H1 (cell line): ENCODE measurements around the gene UNC93A. TPM values are rescaled to one million over a fixed set of nuclear protein-coding genes. Genes with fewer than 3 reads are reported as not detected.
A peak's percentile ranks its signal among the peaks of the same experiment; 100 is the strongest.

Experiments
- CTCF ChIA-PET: fragments of 300-600 bp; sonication (Branson Sonifier 250); formaldehyde crosslinking; loops from one replicate; lab custom pipeline; 2021; ENCODE audit not compliant: partially characterized antibody; lab: Charles Lee
- POLR2A ChIA-PET: fragments of 300-600 bp; sonication (Branson Sonifier 250); formaldehyde crosslinking; loops from one replicate; lab custom pipeline; 2021; ENCODE audit warnings: inconsistent platforms; ENCODE audit not compliant: partially characterized antibody; lab: Charles Lee
- DNase-seq, 2 experiments: peaks; one replicate each; pipeline versions ENCODE4 v3.0.0 to v3.0.0-alpha.2; 2010 to 2022; ENCODE audit warnings: low spot score in 2 of 2, low read depth in 1 of 2, mixed read lengths in 1 of 2
- FAIRE-seq: peaks from 2 replicates; lab custom pipeline; 2011; peaks lifted over from hg19 to GRCh38; lab: Jason Lieb, UNC
- H2AFZ ChIP-seq: 2 replicates; pipeline ENCODE4 v1.8.1; 2012; ENCODE audit warnings: low read length, inconsistent platforms
- H2AK5ac ChIP-seq: 2 replicates; pipeline ENCODE4 v1.6.1; 2013; ENCODE audit warnings: low read depth, low read length
- H2BK120ac ChIP-seq: replicated peaks from 2 replicates; pipeline ENCODE3; 2013; ENCODE audit warnings: low read depth, low read length, inconsistent platforms
- H2BK12ac ChIP-seq: 2 replicates; pipeline ENCODE4 v1.6.1; 2013; ENCODE audit warnings: low read depth, low read length
- H2BK15ac ChIP-seq: 2 replicates; pipeline ENCODE4 v1.6.1; 2013; ENCODE audit warnings: low read length
- H2BK20ac ChIP-seq: 2 replicates; pipeline ENCODE4 v1.6.1; 2013; ENCODE audit warnings: low read length
- H2BK5ac ChIP-seq: 2 replicates; pipeline ENCODE4 v1.6.1; 2013; ENCODE audit warnings: low read depth, low read length
- H3K14ac ChIP-seq: 2 replicates; pipeline ENCODE4 v1.6.1; 2013; ENCODE audit warnings: inconsistent platforms; ENCODE audit not compliant: insufficient read length
- H3K18ac ChIP-seq: 2 replicates; pipeline ENCODE4 v1.6.1; 2013; ENCODE audit warnings: low read length; ENCODE audit errors: extremely low read depth
- H3K23ac ChIP-seq: 2 replicates; pipeline ENCODE4 v1.6.1; 2013; ENCODE audit warnings: inconsistent platforms; ENCODE audit not compliant: insufficient read length
- H3K23me2 ChIP-seq: 2 replicates; pipeline ENCODE4 v1.6.1; 2013; ENCODE audit warnings: low read depth, low read length
- H3K27ac ChIP-seq: 2 replicates; pipeline ENCODE4 v1.6.1; 2011; ENCODE audit warnings: low read depth, low read length, inconsistent platforms
- H3K27me3 ChIP-seq, 4 experiments: replicated peaks in 1 of 4; 1 replicate in 1 of 4; 2 replicates in 3 of 4; pipeline versions ENCODE4 v1.6.1 to v1.8.1; 2011 to 2013; ENCODE audit warnings: low read length in 3 of 4, mild to moderate bottlenecking in 3 of 4, inconsistent platforms in 2 of 4, mixed read lengths in 2 of 4, moderate library complexity in 1 of 4; ENCODE audit not compliant: control insufficient read depth in 3 of 4, insufficient read depth in 3 of 4; ENCODE audit errors: extremely low read depth in 1 of 4
- H3K36me3 ChIP-seq, 4 experiments: 2 replicates each; pipeline versions ENCODE4 v1.6.1 to v1.8.1; 2011 to 2013; ENCODE audit warnings: mild to moderate bottlenecking in 4 of 4, low read length in 3 of 4, moderate library complexity in 2 of 4, control low read depth in 1 of 4, inconsistent platforms in 1 of 4; ENCODE audit not compliant: insufficient read depth in 4 of 4, control insufficient read depth in 2 of 4
- H3K4ac ChIP-seq: replicated peaks from 2 replicates; pipeline ENCODE3; 2013; ENCODE audit warnings: low read length, low read depth, mixed read lengths, inconsistent platforms; ENCODE audit not compliant: insufficient read length
- H3K4me1 ChIP-seq, 4 experiments: replicated peaks in 1 of 4; 1 replicate in 1 of 4; 2 replicates in 3 of 4; pipeline versions ENCODE4 v1.6.1 to v1.8.1; 2011 to 2013; ENCODE audit warnings: low read length in 3 of 4, inconsistent platforms in 2 of 4, mixed read lengths in 1 of 4; ENCODE audit not compliant: insufficient read depth in 4 of 4, control insufficient read depth in 3 of 4
- H3K4me2 ChIP-seq, 2 experiments: 2 replicates each; pipeline versions ENCODE4 v1.6.1 to v1.8.1; 2011 to 2013; ENCODE audit warnings: low read depth in 2 of 2, low read length in 2 of 2, control low read depth in 1 of 2, inconsistent platforms in 1 of 2, mild to moderate bottlenecking in 1 of 2; ENCODE audit not compliant: insufficient read depth in 1 of 2
- H3K4me3 ChIP-seq, 4 experiments: fragments of 200-600, 300-600 bp in 1 of 4; sonication (generic), shearing (Covaris generic), sonication (Bioruptor Twin) in 1 of 4; 2 replicates each; pipeline versions ENCODE4 v1.5.1 to v1.8.1; 2011 to 2016; ENCODE audit warnings: low read length in 4 of 4, low read depth in 3 of 4, control low read depth in 2 of 4, inconsistent platforms in 2 of 4, mild to moderate bottlenecking in 2 of 4, mixed read lengths in 1 of 4, moderate library complexity in 1 of 4; ENCODE audit not compliant: insufficient read depth in 2 of 4; ENCODE audit errors: extremely low read depth in 1 of 4
- H3K56ac ChIP-seq: replicated peaks from 2 replicates; pipeline ENCODE3; 2013; ENCODE audit warnings: low read depth, mild to moderate bottlenecking, mixed read lengths, low read length, inconsistent platforms; ENCODE audit not compliant: insufficient read length
- H3K79me1 ChIP-seq: 2 replicates; pipeline ENCODE4 v1.6.1; 2013; ENCODE audit warnings: low read depth, low read length, control low read depth
- H3K79me2 ChIP-seq, 2 experiments: 2 replicates each; pipeline versions ENCODE4 v1.6.1 to v1.8.1; 2012 to 2013; ENCODE audit warnings: low read length in 2 of 2, mild to moderate bottlenecking in 2 of 2, inconsistent platforms in 1 of 2; ENCODE audit not compliant: insufficient read depth in 2 of 2, control insufficient read depth in 1 of 2
- H3K9ac ChIP-seq, 4 experiments: replicated peaks in 1 of 4; 1 replicate in 1 of 4; 2 replicates in 3 of 4; pipeline versions ENCODE4 v1.6.1 to v1.8.1; 2011 to 2013; ENCODE audit warnings: low read depth in 3 of 4, low read length in 3 of 4, control low read depth in 2 of 4, mild to moderate bottlenecking in 2 of 4, moderate library complexity in 2 of 4, inconsistent platforms in 1 of 4; ENCODE audit errors: extremely low read depth in 1 of 4
- H3K9me3 ChIP-seq, 2 experiments: 2 replicates each; pipeline versions ENCODE4 v1.6.1 to v1.8.1; 2012 to 2013; ENCODE audit warnings: mild to moderate bottlenecking in 2 of 2, moderate library complexity in 2 of 2, control low read depth in 1 of 2, inconsistent platforms in 1 of 2, low read depth in 1 of 2, low read length in 1 of 2, mixed read lengths in 1 of 2; ENCODE audit not compliant: insufficient read depth in 2 of 2
- H4K20me1 ChIP-seq, 2 experiments: replicated peaks in 1 of 2; 2 replicates each; pipeline versions ENCODE3 to v1.8.1; 2011 to 2013; ENCODE audit warnings: inconsistent platforms in 2 of 2, low read length in 2 of 2, mild to moderate bottlenecking in 1 of 2; ENCODE audit not compliant: insufficient read depth in 2 of 2, control insufficient read depth in 1 of 2
- H4K5ac ChIP-seq: 2 replicates; pipeline ENCODE4 v1.6.1; 2013; ENCODE audit warnings: low read length, low read depth, mixed read lengths, inconsistent platforms; ENCODE audit not compliant: insufficient read length
- H4K8ac ChIP-seq: 2 replicates; pipeline ENCODE4 v1.8.0; 2013; ENCODE audit warnings: mild to moderate bottlenecking, moderate library complexity, low read length, inconsistent platforms; ENCODE audit not compliant: insufficient read depth; ENCODE audit errors: extremely low read depth
- H4K91ac ChIP-seq: replicated peaks from 2 replicates; pipeline ENCODE3; 2013; ENCODE audit warnings: low read length, mixed read lengths, inconsistent platforms; ENCODE audit not compliant: insufficient read length
- BACH1 ChIP-seq: IDR thresholded peaks from 2 replicates; pipeline ENCODE4 v1.6.1; 2012; ENCODE audit warnings: low read length, improper control_type of control experiment
- CBX5 ChIP-seq: fragments of 300-800, 300-1000 bp; sonication (generic); IDR thresholded peaks from 2 replicates; pipeline ENCODE4 v1.7.1; 2016; ENCODE audit warnings: antibody characterized with exemption, low read length, low read depth
- CHD1 ChIP-seq: IDR thresholded peaks from 2 replicates; pipeline ENCODE4 v1.6.1; 2012; ENCODE audit warnings: low read depth, low read length, improper control_type of control experiment
- E2F6 ChIP-seq: IDR thresholded peaks from 2 replicates; pipeline ENCODE4 v1.6.1; 2012; ENCODE audit warnings: inconsistent platforms
- EZH2 ChIP-seq: fragments of 200-600 bp; sonication (generic); IDR thresholded peaks from 2 replicates; pipeline ENCODE4 v1.7.1; 2012; ENCODE audit warnings: low read depth, mild to moderate bottlenecking, moderate library complexity, low read length, inconsistent platforms; ENCODE audit not compliant: severe bottlenecking
- GABPA ChIP-seq: IDR thresholded peaks from 2 replicates; pipeline ENCODE4 v1.6.1; 2011; ENCODE audit warnings: mild to moderate bottlenecking, low read length, moderate library complexity, borderline replicate concordance; ENCODE audit not compliant: insufficient read depth
- HDAC2 ChIP-seq, 2 experiments: fragments of 300-600 bp in 1 of 2; sonication (generic) in 1 of 2; IDR thresholded peaks; 2 replicates each; pipeline ENCODE4 v1.6.1; 2011 to 2012; ENCODE audit warnings: low read depth in 2 of 2, low read length in 2 of 2, mild to moderate bottlenecking in 2 of 2, moderate library complexity in 2 of 2, borderline replicate concordance in 1 of 2, inconsistent platforms in 1 of 2
- POLR2A ChIP-seq, 2 experiments: IDR thresholded peaks; 1 replicate in 1 of 2; 2 replicates in 1 of 2; pipeline ENCODE4 v1.6.1; 2011; ENCODE audit warnings: low read depth in 2 of 2, low read length in 2 of 2, mild to moderate bottlenecking in 2 of 2; ENCODE audit errors: control extremely low read depth in 1 of 2
- RFX5 ChIP-seq: IDR thresholded peaks from 2 replicates; pipeline ENCODE4 v1.6.1; 2011; ENCODE audit warnings: low read depth, low read length, improper control_type of control experiment, borderline replicate concordance
- SP1 ChIP-seq: IDR thresholded peaks from 2 replicates; pipeline ENCODE4 v1.6.1; 2011; ENCODE audit warnings: low read depth, low read length
- TAF7 ChIP-seq: optimal IDR thresholded peaks from 2 replicates; pipeline ENCODE3; 2011; ENCODE audit warnings: low read depth, mild to moderate bottlenecking, inconsistent platforms, low read length, moderate library complexity, borderline replicate concordance
- WGBS, 2 experiments: shearing (Covaris generic) in 1 of 2; methylation state at CpG; one replicate each; pipeline versions ENCODE4 v1.1.6 to v1.1.7; 2013 to 2015; ENCODE audit warnings: low lambda C conversion rate in 2 of 2, mixed read lengths in 2 of 2, inconsistent platforms in 1 of 2, low coverage in 1 of 2, missing lambda C conversion rate in 1 of 2; ENCODE audit not compliant: insufficient replicate concordance in 2 of 2, insufficient coverage in 1 of 2, insufficient read length in 1 of 2; ENCODE audit errors: extremely low coverage in 1 of 2, missing lambda C conversion rate in 1 of 2; 5-methylcytosine and 5-hydroxymethylcytosine counted together
- polyA plus RNA-seq, 7 experiments: library from polyadenylated mRNA; depleted of rRNA in 3 of 7; stranded (reverse) in 5 of 7; unstranded in 2 of 7; fragments of >200 nt in 5 of 7; fragments of 200-250 nt in 2 of 7; gene quantifications; 1 replicate in 5 of 7; 2 replicates in 1 of 7; 4 replicates in 1 of 7; pipeline versions ENCODE4 v1.2.1 to v1.2.3, GENCODE V29; 2011 to 2013; ENCODE audit warnings: missing spikeins in 2 of 7, mixed read lengths in 2 of 7
- total RNA-seq: library from RNA; stranded (reverse); fragmentation: NEBNext Ultra II Directional; extraction: Animal tissue kit (Norgen Biotek cat#: 25700); gene quantifications from 2 replicates; pipeline ENCODE4 v1.2.1, GENCODE V29; 2021

UNC93A gene
- total and polyA plus RNA-seq, 2 of the 8 experiments (the other 6 are each of a cell fraction or from before 2014, with no cell fraction given) = 0.39 TPM; not detected in 1

DNA sequence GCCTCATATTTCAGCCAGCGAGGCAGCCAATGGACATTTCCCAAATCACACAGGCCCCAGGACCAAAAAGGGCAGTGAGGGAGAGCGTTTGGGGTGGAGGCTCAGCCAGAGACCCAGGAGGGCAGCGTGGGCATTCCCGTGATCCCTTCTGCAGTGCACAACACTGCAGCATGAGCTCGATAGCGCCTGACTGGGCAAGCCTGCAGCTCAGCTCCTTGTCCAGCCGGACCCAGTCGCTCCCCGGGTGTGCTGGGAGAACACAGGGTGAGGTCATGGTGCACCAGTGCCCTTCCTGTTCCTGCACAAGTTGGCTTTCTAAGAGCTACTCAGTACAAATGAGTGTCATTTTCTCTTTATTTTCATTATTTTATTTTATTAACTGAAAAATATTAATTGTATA is 39.6 kb downstream of the UNC93A start:
- Histone ChIP-seq H3K14ac (no peak overlapping the region), H3K79me2 (no peaks in the 10 kb centered on the region), H2BK15ac (no peak overlapping the region), H3K56ac (no peak overlapping the region), H2BK5ac (no peak overlapping the region), H4K91ac (no peak overlapping the region), H3K4ac (no peak overlapping the region), H3K9me3 (peaks cover 0 to 3% of the 10 kb centered on the region in 2 experiments; a peak in 1 of 4 replicates), H2BK12ac (no peak overlapping the region), H4K8ac (no peak overlapping the region), H3K23ac (no peak overlapping the region), H4K5ac (no peak overlapping the region), H3K27ac (no peak overlapping the region), H4K20me1 (no peaks in the 10 kb centered on the region), H3K18ac (no peak overlapping the region), H3K4me2 (no peak overlapping the region), H2AK5ac (0 out of 2 replicates have a peak overlapping the region, but pooled peaks have one; percentile 44), H3K79me1 (no peaks in the 10 kb centered on the region), H2BK20ac (no peak overlapping the region), H2BK120ac (no peak overlapping the region), H3K9ac (no peak overlapping the region), H2AFZ (no peak overlapping the region), H3K36me3 (no peaks in the 10 kb centered on the region), H3K23me2 (no peaks in the 10 kb centered on the region), H3K27me3 (no peaks in the 10 kb centered on the region), H3K4me3 (no peak overlapping the region), H3K4me1 (no peaks in the 10 kb centered on the region; a peak in 1 of 7 replicates)
- TF ChIP-seq EZH2 = no peak
- TF ChIP-seq CHD1 = no peak
- TF ChIP-seq SP1 = no peak
- TF ChIP-seq TAF7 = no peak
- no peak for TF ChIP-seq HDAC2 (IDR thresholded peaks at IDR 0.05; ENCODE audit: borderline replicate concordance in 1 of 2, low read depth in 2 of 2, low read length in 2 of 2)
- TF ChIP-seq POLR2A (IDR thresholded peaks at IDR 0.05; ENCODE audit: control extremely low read depth in 1 of 2, low read depth in 2 of 2, low read length in 2 of 2) = no peak
- TF ChIP-seq BACH1 = no peak
- TF ChIP-seq E2F6 = no peak
- no peak for TF ChIP-seq GABPA
- TF ChIP-seq CBX5 = no peak
- TF ChIP-seq RFX5 = no peak
- ChIA-PET CTCF (interaction anchor here (1.4 kb wide), 1 partner anchor 19 kb away, joined by 7 read pairs; no protein-coding TSS in a partner anchor), POLR2A (no interaction called here)
- WGBS, 2 experiments = 91% methylated on average over 9 of the region's 9 CpGs; no CpG with 5 or more reads in 1 of the 2 experiments
- DNase-seq (no peak), FAIRE-seq (no peak)
